C4-2B (cell line): ENCODE results near the gene DLX3.

Experiments
- H3K27ac ChIP-seq: fragments of 450-650 bp; 2 replicates; pipeline ENCODE4 v1.5.1; 2017
- ZFX ChIP-seq: fragments of 450-650 bp; IDR thresholded peaks from 2 replicates; pipeline ENCODE4 v1.6.1; 2017
- TF ChIP-seq, protein P1 (sequence below): fragments of 450-650 bp; conservative IDR thresholded peaks from 2 replicates; pipeline ENCODE4 v1.5.1; 2017; ENCODE audit warnings: mild to moderate bottlenecking

Gene DLX3

GRCh38 chr17:49952912-49953497, 42.0 kb downstream of the DLX3 start:
- TF ChIP-seq ZFX = no peak
- TF ChIP-seq, protein P1, sequence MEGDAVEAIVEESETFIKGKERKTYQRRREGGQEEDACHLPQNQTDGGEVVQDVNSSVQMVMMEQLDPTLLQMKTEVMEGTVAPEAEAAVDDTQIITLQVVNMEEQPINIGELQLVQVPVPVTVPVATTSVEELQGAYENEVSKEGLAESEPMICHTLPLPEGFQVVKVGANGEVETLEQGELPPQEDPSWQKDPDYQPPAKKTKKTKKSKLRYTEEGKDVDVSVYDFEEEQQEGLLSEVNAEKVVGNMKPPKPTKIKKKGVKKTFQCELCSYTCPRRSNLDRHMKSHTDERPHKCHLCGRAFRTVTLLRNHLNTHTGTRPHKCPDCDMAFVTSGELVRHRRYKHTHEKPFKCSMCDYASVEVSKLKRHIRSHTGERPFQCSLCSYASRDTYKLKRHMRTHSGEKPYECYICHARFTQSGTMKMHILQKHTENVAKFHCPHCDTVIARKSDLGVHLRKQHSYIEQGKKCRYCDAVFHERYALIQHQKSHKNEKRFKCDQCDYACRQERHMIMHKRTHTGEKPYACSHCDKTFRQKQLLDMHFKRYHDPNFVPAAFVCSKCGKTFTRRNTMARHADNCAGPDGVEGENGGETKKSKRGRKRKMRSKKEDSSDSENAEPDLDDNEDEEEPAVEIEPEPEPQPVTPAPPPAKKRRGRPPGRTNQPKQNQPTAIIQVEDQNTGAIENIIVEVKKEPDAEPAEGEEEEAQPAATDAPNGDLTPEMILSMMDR = 0 out of 2 replicates have a peak, but pooled peaks have one; percentile 38
- H3K27ac ChIP-seq = no peak overlapping the region

DNA sequence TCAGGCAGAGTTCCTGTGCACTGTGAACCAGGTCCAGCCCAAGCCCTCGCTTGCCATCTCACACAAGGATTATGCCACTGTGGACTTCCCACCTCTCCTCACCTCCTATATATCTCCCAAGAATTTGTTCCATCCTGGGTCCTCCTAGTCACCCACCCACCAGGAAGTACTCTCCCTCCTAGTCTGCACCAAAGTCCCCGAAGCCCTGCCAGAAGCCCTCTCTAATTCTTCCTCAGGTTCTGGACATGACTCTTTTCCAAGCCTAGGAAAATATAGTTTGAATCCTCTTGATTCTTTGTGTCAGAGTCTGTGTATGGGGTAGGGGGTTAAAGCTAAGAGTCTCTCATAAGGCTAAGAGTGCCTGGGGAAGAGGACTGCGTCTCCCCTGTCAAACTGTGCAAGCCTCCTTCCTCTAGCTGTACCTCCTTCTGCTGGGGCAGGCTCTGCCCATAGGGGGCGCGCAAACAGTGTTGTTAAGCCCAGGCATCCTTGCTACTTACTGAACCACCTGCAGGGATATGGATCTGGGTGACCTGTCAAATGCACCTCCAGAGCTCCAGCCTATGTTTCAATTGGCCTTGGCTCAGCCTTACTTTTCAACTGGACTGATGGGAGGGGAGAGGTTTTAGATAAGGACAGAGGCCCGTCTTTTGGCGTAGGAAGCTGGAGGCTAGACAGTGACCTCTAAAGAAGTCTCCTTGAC, 42.7 kb downstream of the DLX3 start:
- H3K27ac ChIP-seq = no peak overlapping the region
- no peak for TF ChIP-seq ZFX
- TF ChIP-seq, protein P1 = peak; percentile 96

- TF ChIP-seq ZFX = no peak
- TF ChIP-seq, protein P1 = no peak
Observed at GRCh38 chr17:49951362-49952082, 43.5 kb downstream of the DLX3 start.

DNA sequence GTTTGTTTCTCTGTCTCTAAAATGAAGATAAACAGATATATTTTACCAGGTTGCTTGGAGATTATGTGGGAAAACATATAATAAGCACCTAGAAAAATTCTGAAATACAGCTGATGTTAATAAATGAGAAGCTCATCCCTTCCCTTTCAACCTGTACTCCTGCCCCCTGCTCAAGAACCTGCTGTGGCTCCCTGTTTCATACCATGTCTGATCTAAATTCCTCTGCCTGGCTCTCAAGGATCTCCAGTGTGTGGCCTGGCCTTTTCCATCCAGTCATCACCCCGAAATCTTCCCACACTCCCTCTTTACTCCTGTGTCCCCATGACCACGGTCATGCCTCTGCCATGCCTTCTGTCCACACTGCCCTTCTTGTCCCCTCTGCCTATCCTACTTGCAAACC, 45.4 kb downstream of the DLX3 start:
- H3K27ac ChIP-seq = no peak overlapping the region
- TF ChIP-seq ZFX = no peak
- TF ChIP-seq, protein P1 = no peak

More at GRCh38 chr17:49951362-49952082, 43.5 kb downstream of the DLX3 start:
- H3K27ac ChIP-seq = no peak overlapping the region

DNA sequence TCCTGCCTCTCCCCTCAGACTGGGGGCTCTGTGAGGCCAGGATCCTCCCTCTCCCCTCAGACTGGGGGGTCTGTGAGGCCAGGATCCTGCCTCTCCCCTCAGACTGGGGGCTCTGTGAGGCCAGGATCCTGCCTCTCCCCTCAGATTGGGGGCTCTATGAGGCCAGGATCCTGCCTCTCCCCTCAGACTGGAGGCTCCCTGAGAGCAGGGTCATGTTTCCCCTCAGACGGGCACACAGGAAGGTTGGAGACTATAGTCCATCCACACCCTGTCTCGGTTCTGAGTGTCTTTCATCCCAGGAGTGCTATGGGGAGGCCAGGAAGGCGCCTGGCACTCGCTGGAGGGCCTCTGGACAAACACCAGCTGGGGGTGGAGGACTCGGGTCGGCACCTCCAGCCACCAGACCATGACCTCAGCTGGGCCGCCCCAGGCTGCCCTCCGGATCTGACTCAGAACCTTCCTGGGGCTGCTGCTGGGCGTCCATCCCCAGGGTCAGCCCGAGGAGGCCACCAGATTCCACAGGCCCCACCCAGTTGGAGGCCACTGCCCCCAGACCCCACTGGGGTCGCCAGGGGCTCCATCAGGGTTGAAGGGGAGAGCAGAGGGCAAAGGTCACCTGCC, 48.0 kb downstream of the DLX3 start:
- no peak for TF ChIP-seq ZFX
- TF ChIP-seq, protein P1 = no peak
- H3K27ac ChIP-seq = no peak overlapping the region

GRCh38 chr17:49946208-49946607, 48.8 kb downstream of the DLX3 start:
- no peak overlapping the region for H3K27ac ChIP-seq
- no peak for TF ChIP-seq ZFX
- TF ChIP-seq, protein P1 = no peak
